ENCODE results near the gene KLK6. TPM values are rescaled to one million over a fixed set of nuclear protein-coding genes. Genes with fewer than 3 reads are reported as not detected.

KLK6 gene
- total RNA-seq (2013), result not detected
- polyA plus RNA-seq (not detected), polyA minus RNA-seq (not detected in 2 replicates), total RNA-seq (0 to 0.45 (median 0.04) reads per million in 11 experiments)

DNA sequence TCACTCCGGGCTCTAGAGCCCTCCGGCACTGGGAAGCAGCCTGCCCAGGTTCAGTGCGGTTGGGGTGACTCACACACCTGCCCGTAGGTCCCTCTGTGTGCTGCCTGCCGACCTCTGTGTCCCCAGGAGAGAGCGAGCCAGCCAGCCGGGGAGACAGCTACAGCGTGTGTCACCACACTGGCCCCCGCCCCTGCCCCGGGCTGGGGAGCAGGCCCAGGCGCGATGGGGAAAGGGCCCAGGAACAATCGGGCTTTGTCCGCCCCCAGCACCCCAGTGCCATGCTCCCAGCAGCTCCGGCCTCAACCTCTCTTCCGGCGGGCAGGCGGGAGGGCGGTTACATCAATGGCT, at the start of gene KLK6:
KLK6 (minus strand) TSS at position 179 of the 348 bp plus-strand sequence. CDS start 1,487 bp downstream, outside the sequence.
- Histone ChIP-seq H3K36me3 (replicated peaks in 1 of 2; ENCODE audit: control insufficient read depth in 1 of 2, insufficient read depth in 2 of 2, low read length in 2 of 2) (no peaks in the 10 kb centered on the region), H3K27ac (ENCODE audit: low read depth in 1 of 2, low read length in 2 of 2) (no peak within 1 kb of the TSS), H3K4me1 (ENCODE audit: control insufficient read depth in 1 of 2, insufficient read depth in 2 of 2, low read length in 2 of 2) (no peaks in the 10 kb centered on the region), H3K79me2 (ENCODE audit: insufficient read depth, low read length) (no peaks in the 10 kb centered on the region), H3K27me3 (ENCODE audit: control insufficient read depth in 2 of 2, insufficient read depth in 2 of 2, low read length in 2 of 2) (no peaks in the 10 kb centered on the region), H4K20me1 (ENCODE audit: insufficient read depth, low read length) (no peaks in the 10 kb centered on the region), H3K4me2 (replicated peaks; ENCODE audit: extremely low read depth, low read length, poor library complexity, severe bottlenecking) (no peak within 1 kb of the TSS), H3K9me3 (replicated peaks in 1 of 2; ENCODE audit: control insufficient read depth in 1 of 2, insufficient read depth in 1 of 2, low read length in 2 of 2) (no peaks in the 10 kb centered on the region), H3K9ac (ENCODE audit: insufficient read depth, low read length, poor library complexity, severe bottlenecking) (no peak within 1 kb of the TSS), H3K4me3 (replicated peaks in 1 of 3; ENCODE audit: low read depth in 2 of 3, low read length in 3 of 3) (no peak within 1 kb of the TSS), H2AFZ (ENCODE audit: insufficient read depth, low read depth, low read length, poor library complexity, severe bottlenecking) (no peak within 1 kb of the TSS)
- Mint-ChIP-seq H3K9me3 (no peaks in the 10 kb centered on the region), H3K4me1 (no peaks in the 10 kb centered on the region), H3K27me3 (ENCODE audit: low read depth in 3 of 3) (peaks cover 8 to 19% (median 14%) of the 10 kb centered on the region in 3 donors), H3K4me3 (no peak within 1 kb of the TSS), H3K36me3 (no peaks in the 10 kb centered on the region), H3K27ac (peak within 1 kb of the TSS in 1 of 7 donors; percentile 41)
- DNase-seq, result no peak
- TF ChIP-seq, protein P1, sequence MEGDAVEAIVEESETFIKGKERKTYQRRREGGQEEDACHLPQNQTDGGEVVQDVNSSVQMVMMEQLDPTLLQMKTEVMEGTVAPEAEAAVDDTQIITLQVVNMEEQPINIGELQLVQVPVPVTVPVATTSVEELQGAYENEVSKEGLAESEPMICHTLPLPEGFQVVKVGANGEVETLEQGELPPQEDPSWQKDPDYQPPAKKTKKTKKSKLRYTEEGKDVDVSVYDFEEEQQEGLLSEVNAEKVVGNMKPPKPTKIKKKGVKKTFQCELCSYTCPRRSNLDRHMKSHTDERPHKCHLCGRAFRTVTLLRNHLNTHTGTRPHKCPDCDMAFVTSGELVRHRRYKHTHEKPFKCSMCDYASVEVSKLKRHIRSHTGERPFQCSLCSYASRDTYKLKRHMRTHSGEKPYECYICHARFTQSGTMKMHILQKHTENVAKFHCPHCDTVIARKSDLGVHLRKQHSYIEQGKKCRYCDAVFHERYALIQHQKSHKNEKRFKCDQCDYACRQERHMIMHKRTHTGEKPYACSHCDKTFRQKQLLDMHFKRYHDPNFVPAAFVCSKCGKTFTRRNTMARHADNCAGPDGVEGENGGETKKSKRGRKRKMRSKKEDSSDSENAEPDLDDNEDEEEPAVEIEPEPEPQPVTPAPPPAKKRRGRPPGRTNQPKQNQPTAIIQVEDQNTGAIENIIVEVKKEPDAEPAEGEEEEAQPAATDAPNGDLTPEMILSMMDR (IDR thresholded peaks at IDR 0.05), result no peak
- intact Hi-C loops (cut with micrococcal nuclease), result no loop called here
- 84% methylated on average over 18 of the region's 19 CpGs for WGBS (ENCODE audit: insufficient coverage)

DNA sequence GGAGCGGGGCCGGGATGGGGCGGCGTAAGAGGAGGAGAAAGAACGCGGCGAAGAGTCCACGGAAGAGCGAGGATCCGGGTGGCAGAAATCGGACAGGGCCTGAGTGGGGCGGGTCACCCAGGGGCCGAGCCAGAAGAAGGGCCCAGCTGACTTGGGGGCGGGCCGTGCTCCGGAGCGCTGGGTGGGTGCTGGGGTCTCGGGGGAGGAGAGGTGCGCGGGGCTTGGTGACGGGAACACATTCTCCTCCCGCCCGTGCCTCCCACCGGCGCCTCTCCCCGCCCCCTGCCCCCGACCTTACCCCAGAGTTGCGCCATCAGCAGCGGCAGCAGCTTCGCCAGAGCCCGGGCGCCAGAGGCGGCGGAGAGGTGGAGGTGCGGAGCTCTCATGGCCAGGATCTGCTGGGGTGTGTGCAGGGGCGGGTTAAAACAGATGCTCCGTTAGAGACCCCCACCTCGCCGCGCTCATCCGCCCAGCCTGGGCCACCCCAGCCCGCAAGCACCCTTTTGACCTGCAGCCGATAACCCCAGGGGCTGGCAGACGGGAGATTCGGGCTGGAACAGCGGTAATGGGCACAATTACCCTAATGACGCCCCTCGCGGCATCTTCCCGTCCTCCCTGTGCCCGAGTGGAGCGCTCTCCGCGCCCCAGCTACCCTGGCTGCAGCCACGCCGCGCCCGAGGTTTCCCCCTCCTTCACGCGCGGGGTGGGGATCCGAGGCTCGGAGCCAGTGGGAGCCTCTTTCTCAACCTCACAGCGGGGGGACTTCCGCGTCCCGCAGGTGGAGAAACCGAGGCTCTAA, 49.6 kb upstream of the KLK6 start:
- H3K9ac ChIP-seq (ENCODE audit: insufficient read depth, low read length, poor library complexity, severe bottlenecking), result no peak overlapping the region
- Mint-ChIP-seq H3K27me3 (ENCODE audit: low read depth in 3 of 3) (peaks cover 62 to 79% (median 71%) of the 10 kb centered on the region in 3 donors), H3K9me3 (peaks cover 6 to 23% (median 17%) of the 10 kb centered on the region in 7 donors), H3K4me3 (peak overlapping the region; percentile 83 to 95), H3K27ac (no peak overlapping the region), H3K4me1 (peaks cover 34% of the 10 kb centered on the region), H3K36me3 (peaks cover 0 to 12% of the 10 kb centered on the region in 2 donors)
- 1% methylated on average over 32 of the region's 68 CpGs for WGBS (ENCODE audit: insufficient coverage)
- H3K4me2 ChIP-seq (replicated peaks; ENCODE audit: extremely low read depth, low read length, poor library complexity, severe bottlenecking), result peak overlapping the region; percentile 63
- peaks cover 24 to 26% of the 10 kb centered on the region in 2 donors for H3K4me1 ChIP-seq (ENCODE audit: control insufficient read depth in 1 of 2, insufficient read depth in 2 of 2, low read length in 2 of 2)
- no peaks in the 10 kb centered on the region for H3K36me3 ChIP-seq (replicated peaks in 1 of 2; ENCODE audit: control insufficient read depth in 1 of 2, insufficient read depth in 2 of 2, low read length in 2 of 2)
- H3K4me3 ChIP-seq (replicated peaks in 1 of 3; ENCODE audit: low read depth in 2 of 3, low read length in 3 of 3), result peak overlapping the region in 2 of 3 experiments; percentile 35 to 43
- peaks cover 0 to 28% of the 10 kb centered on the region in 2 donors for H3K9me3 ChIP-seq (replicated peaks in 1 of 2; ENCODE audit: control insufficient read depth in 1 of 2, insufficient read depth in 1 of 2, low read length in 2 of 2)
- H3K79me2 ChIP-seq (ENCODE audit: insufficient read depth, low read length), result no peaks in the 10 kb centered on the region
- H3K27me3 ChIP-seq (ENCODE audit: control insufficient read depth in 2 of 2, insufficient read depth in 2 of 2, low read length in 2 of 2), result peaks cover 19 to 55% of the 10 kb centered on the region in 2 donors
- no peaks in the 10 kb centered on the region for H4K20me1 ChIP-seq (ENCODE audit: insufficient read depth, low read length)
- TF ChIP-seq, protein P1 (IDR thresholded peaks at IDR 0.05), result no peak
- intact Hi-C loops (cut with micrococcal nuclease), result loop anchor here in 1 of 2 donors (5.0 kb wide), 1 partner anchor 153 kb away; no protein-coding TSS in a partner anchor
- H2AFZ ChIP-seq (ENCODE audit: insufficient read depth, low read depth, low read length, poor library complexity, severe bottlenecking), result peak overlapping the region; percentile 57
- DNase-seq, result no peak
- H3K27ac ChIP-seq (ENCODE audit: low read depth in 1 of 2, low read length in 2 of 2), result no peak overlapping the region
